Loucy (cell line): ENCODE data around the gene ZFP3.
"Not testable (repeated sequence)": the region's sequence is repeated elsewhere in the genome, so short reads cannot be mapped to it uniquely, and the experiment has no call there.

ENCODE experiments used
- CTCF ChIP-seq: fragments of 200-600 bp; sonication (generic); conservative IDR thresholded peaks from 2 replicates; pipeline ENCODE4 v1.5.1; 2014; ENCODE audit warnings: mild to moderate bottlenecking, antibody characterized with exemption, low read length
- EZH2phosphoT487 ChIP-seq: fragments of 200-600 bp; IDR thresholded peaks from 2 replicates; pipeline ENCODE4 v1.6.1; 2018; ENCODE audit warnings: antibody characterized with exemption, mild to moderate bottlenecking, moderate library complexity, borderline replicate concordance

- not testable (repeated sequence) for TF ChIP-seq CTCF, EZH2phosphoT487
These were observed 58.5 kb downstream of the ZFP3 start for GRCh38 chr17:5136580-5137412.
